Measurements from ENCODE around the gene CCBE1. TPM values are rescaled to one million over a fixed set of nuclear protein-coding genes. Genes with fewer than 3 reads are reported as not detected.

CCBE1 gene
- total and polyA plus RNA-seq, 2 of the 4 experiments (the other 2 are of a cell fraction): 64.8 to 148 TPM

DNA sequence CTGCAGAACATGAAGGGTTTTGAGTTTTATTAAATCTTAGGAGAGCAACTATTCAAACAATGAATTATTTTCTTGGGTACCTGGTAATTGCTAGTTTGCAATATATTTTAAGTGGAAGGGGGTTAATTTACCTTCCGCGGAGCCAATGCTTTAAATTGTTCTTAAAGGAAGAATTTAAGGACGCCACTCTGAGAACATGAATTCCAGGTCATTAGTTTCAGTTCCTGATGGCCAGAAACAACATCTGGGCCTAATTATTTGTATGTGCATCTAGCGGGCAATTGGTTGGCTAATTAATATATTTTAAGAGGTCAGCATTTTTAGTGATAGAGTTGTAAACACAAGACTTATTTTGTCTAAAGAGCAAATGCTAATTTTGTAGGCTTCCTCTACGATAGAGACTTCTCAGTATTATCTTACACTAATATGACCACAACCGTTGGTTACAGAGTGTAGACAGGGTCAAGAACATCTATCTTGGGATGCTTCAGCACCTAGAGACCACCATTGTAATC lies 40.8 kb downstream of the CCBE1 start:
- ATAC-seq (ENCODE audit: low read depth) (no peak), DNase-seq (no peak)
- CTCF ChIA-PET: no interaction called here
- BruUV-seq (replicated peaks): no TSS peak
- Histone ChIP-seq H3K23ac (ENCODE audit: low read depth, low read length) (no peak overlapping the region), H3K9ac (ENCODE audit: low read depth, low read length) (no peak overlapping the region), H3K4ac (ENCODE audit: low read depth, low read length) (no peak overlapping the region), H2BK5ac (ENCODE audit: low read depth, low read length, poor library complexity, severe bottlenecking) (no peak overlapping the region), H3K4me3 (ENCODE audit: insufficient read depth, low read depth, low read length) (no peak overlapping the region), H3K14ac (replicated peaks; ENCODE audit: low read depth, low read length) (no peak overlapping the region), H3K9me1 (ENCODE audit: insufficient read depth, low read length) (peaks cover 4% of the 10 kb centered on the region), H3K79me1 (ENCODE audit: low read depth in 1 of 2, low read length in 2 of 2) (peaks cover 41 to 69% of the 10 kb centered on the region in 2 experiments), H3K18ac (ENCODE audit: low read depth, low read length) (no peak overlapping the region), H3K9me3 (ENCODE audit: control insufficient read depth, insufficient read depth, low read length) (no peaks in the 10 kb centered on the region), H4K8ac (ENCODE audit: low read depth in 2 of 2, low read length in 2 of 2) (no peak overlapping the region), H4K91ac (ENCODE audit: insufficient read depth, low read depth, low read length) (no peak overlapping the region), H3K27me3 (ENCODE audit: control insufficient read depth, insufficient read depth, low read length) (no peaks in the 10 kb centered on the region), H2BK15ac (ENCODE audit: low read depth, low read length) (no peak overlapping the region), H2BK120ac (ENCODE audit: low read depth, low read length) (no peak overlapping the region), H4K5ac (ENCODE audit: low read depth, low read length) (no peak overlapping the region), H2BK20ac (ENCODE audit: low read depth, low read length) (no peak overlapping the region), H3K4me2 (ENCODE audit: low read depth, low read length) (no peak overlapping the region), H3K36me3 (ENCODE audit: control insufficient read depth, insufficient read depth, low read length) (no peaks in the 10 kb centered on the region), H2AK9ac (replicated peaks; ENCODE audit: low read depth, low read length, poor library complexity) (no peak overlapping the region), H4K20me1 (ENCODE audit: insufficient read depth, low read length) (peaks cover 15% of the 10 kb centered on the region; the same call in 1 of the 2 replicates), H3K4me1 (ENCODE audit: control insufficient read depth, insufficient read depth, low read length) (peaks cover 6% of the 10 kb centered on the region), H3K56ac (ENCODE audit: extremely low read depth, insufficient read depth, low read length) (no peak overlapping the region), H2AK5ac (ENCODE audit: low read depth, low read length) (no peak overlapping the region), H2AFZ (replicated peaks; ENCODE audit: low read length, poor library complexity) (no peak overlapping the region), H3K27ac (ENCODE audit: insufficient read depth, low read length) (no peak overlapping the region)
- dilution Hi-C loops (cut with HindIII; ENCODE audit: low sequenced_read_pairs, unreplicated experiment): no loop called here
- in situ Hi-C loops (cut with MboI; ENCODE audit: low sequenced_read_pairs): no loop called here
- 100% methylated on average over 1 of the region's 6 CpGs; no CpG with 5 or more reads in 1 of the 2 experiments for WGBS, 2 experiments (ENCODE audit: extremely low coverage in 2 of 2, insufficient read length in 1 of 2)
- intact Hi-C loops (cut with micrococcal nuclease): no loop called here
- POLR2A ChIA-PET (ENCODE audit: unreplicated experiment): no interaction called here
- TF ChIP-seq NFE2L2 (IDR thresholded peaks at IDR 0.05; ENCODE audit: low read depth, low read length): no peak
- TF ChIP-seq RCOR1 (IDR thresholded peaks at IDR 0.05; ENCODE audit: insufficient replicate concordance, low read length): no peak
- TF ChIP-seq USF2 (IDR thresholded peaks at IDR 0.05; ENCODE audit: low read depth, low read length): no peak
- TF ChIP-seq, protein P1, sequence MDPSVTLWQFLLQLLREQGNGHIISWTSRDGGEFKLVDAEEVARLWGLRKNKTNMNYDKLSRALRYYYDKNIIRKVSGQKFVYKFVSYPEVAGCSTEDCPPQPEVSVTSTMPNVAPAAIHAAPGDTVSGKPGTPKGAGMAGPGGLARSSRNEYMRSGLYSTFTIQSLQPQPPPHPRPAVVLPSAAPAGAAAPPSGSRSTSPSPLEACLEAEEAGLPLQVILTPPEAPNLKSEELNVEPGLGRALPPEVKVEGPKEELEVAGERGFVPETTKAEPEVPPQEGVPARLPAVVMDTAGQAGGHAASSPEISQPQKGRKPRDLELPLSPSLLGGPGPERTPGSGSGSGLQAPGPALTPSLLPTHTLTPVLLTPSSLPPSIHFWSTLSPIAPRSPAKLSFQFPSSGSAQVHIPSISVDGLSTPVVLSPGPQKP (IDR thresholded peaks at IDR 0.05; ENCODE audit: borderline replicate concordance, low read depth, low read length): no peak
- no peak for TF ChIP-seq MAZ (IDR thresholded peaks at IDR 0.05; ENCODE audit: borderline replicate concordance, low read depth, low read length)
- peak; percentile 57 for TF ChIP-seq MAFK (IDR thresholded peaks at IDR 0.05; ENCODE audit: low read depth, low read length)
- no peak for TF ChIP-seq SMC3 (IDR thresholded peaks at IDR 0.05; ENCODE audit: low read depth, low read length)
- TF ChIP-seq BHLHE40 (IDR thresholded peaks at IDR 0.05; ENCODE audit: low read depth, low read length): no peak

Data from IMR-90 (cell line).